Limb (tissue), 2 donors: Measurements from ENCODE around the gene CST8.

Source experiments
- DNase-seq, 2 donors: peaks; one replicate each; pipeline ENCODE4 v3.0.0-alpha.2; 2016; ENCODE audit errors: extremely low spot score in 2 of 2

CST8 gene

DNA sequence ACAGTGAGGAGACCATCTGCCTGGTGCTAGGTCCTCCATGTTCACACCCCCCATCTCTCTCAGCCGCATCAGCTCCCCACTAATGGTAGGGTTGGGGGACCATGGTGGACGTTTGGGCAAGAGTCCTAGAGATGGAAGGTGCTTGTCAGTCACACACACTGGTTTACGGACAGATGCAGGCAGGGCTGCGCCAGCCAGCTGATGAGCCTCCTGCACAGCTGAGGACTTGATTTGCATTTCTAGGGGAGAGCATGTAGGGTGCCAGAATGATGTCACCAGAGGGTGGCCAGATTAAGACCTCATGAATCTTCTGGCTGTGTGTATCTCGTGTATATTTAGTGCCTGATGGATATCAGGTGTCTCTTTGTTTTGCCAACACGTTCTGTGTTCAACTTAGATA, 28.6 kb downstream of the CST8 start:
- no peak for DNase-seq

- no peak for DNase-seq
Measured at GRCh38 chr20:23520185-23520584, 29.3 kb downstream of the CST8 start.

DNA sequence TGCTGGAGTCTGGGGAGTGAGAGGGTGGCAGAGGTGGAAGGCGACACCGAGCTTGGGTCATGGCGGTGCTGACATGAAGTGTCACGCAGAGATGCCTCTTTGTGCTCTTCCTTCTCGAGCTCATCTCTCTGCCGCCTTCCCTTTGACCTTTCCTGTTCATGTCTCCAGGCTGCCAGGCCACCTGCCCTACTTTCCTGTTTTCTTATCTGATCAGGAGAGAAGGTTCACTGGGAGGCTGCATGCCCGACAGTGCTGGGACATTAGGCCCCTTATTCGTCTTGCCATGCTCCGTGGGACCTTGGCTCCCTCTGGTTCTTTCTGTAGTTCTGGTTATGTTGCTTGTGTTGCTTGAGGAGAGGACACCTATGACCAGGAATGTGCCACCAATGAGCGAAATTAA, 33.2 kb downstream of the CST8 start:
- no peak for DNase-seq

DNA sequence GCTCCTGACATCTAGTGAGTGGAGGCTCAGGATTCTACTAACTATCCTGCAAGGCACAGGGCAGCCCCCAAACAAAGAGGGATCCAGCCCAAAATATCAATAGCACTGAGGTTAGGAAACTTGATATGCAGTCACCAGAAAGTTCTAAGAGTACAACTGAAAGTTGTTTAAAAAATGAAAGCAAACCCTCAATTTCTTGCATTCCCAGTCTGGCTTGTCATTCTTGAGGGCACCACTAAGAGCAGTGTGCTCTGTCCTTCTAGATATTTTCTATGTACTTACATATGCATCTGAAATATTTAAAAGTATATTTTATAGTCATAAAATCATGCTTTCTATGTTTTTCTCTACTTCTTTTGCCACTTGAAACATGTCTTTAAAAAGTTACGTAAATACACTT, 35.9 kb downstream of the CST8 start:
- DNase-seq = no peak

GRCh38 chr20:23528867-23529431, 38.0 kb downstream of the CST8 start:
- no peak for DNase-seq

DNA sequence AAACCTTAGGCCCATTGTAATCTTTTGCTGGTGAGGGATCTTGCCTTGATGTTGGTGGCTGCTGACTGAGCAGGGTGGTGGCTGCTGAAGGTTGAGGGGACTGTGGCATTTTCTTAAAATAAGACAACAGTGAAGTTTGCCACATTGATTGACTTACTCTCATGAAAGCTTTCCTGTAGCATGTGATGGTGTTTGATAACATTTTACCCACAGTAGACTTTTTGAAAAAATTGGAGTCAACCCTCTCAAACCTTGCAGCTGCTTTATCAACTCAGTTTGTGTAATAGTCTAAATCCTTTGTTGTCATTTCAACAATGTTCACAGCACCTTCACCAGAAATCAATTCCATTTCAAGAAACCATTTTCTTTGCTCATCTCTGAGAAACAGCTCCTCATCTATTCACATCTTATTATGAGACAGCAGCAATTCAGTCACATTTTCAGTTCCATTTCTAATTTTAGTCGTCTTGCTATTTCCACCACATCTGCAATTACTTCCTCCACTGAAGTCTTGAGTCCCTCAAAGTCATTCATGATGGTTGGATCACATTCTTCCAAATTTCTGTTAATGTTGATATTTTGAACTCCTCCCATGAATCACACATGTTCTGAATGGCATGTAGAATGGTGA, 40.1 kb downstream of the CST8 start:
- no peak for DNase-seq

DNA sequence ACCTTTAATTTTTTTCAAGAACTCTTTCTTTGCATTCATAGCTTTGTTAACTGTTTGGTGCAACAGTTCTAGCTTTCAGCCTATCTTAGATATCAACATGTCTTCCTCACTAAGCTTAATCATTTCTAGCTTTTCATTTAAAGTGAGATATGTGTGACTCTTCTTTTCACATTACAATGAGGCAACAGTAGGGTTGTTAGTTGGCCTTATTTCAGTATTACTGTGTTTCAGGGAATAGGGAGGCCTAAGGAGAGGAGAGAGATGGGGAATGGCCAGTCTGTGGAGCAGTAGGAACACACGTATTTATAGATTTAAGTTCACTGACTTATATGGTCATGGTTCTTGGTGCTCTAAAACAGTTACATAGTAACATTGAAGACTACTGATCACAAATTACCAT, 41.6 kb downstream of the CST8 start:
- DNase-seq = no peak

- DNase-seq = no peak
Measured at GRCh38 chr20:23533161-23533560, 42.2 kb downstream of the CST8 start.

DNA sequence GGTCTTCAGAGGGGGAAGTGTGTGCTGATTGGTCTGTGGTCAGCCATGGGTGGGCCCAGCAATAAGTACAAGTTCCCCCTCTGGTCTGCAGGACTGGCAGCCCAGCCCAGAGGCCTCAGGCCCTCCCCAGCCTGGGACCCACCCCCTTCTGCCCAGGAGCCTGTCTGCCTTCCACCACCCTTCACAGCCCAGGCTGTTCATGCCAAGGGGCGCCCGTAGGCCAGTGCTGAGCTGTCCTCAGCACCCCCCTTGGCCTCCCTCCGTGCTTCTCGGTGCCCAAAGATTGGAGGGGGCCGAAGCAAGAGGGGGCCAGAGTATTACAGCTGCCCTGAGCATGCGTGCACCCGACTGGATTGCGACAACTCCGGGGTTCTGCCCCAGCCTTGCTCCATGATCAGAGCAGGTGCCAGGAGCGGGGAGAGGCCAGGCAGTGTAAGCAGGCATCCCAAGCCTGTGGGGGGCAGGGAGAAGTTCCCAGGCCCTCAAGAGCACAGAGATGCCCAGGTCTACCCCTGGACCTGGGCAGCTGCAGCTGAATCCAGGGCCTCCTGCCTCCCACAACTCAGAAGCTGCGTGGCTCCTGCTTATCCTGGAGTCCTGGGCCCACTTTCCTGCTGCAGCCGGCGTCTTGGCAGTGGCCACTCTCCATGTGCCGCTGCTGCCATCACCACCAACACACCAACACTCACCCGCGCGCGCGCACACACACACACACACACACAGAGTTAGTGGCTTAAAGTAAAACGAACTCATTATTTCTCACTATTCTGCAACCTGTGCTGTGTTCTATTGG, 44.1 kb downstream of the CST8 start:
- DNase-seq = no peak

DNA sequence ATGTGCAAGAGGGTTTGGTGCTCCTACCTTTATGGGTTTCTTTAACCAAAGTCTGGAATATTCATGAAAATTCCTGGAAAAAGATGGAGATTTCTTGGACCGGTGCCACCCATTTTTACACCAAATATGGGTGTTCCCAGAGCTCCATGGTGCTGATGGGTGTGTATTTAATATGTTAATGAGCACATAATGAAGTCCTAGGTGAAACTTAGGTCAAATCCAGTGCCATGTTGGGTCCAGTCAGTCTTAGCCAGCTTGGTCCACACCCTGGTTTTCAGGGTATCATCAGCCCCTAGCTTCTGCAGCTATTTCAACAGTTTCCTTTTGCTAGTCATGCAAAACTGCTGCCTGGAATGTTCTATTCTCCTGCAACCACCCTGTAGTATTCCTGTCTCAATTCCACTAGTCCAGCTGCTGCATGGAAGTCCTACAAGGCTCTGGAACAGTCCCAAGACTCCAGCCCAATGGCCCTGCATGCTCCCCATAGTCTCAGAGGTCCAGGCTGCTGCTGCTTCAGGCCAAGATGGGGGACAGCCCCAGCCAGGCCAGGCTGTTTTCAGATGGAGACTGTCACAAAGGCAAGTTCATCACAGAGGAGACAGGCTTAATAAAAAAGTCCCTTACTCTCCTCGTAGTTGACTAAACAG, 45.5 kb downstream of the CST8 start:
- DNase-seq = no peak

DNA sequence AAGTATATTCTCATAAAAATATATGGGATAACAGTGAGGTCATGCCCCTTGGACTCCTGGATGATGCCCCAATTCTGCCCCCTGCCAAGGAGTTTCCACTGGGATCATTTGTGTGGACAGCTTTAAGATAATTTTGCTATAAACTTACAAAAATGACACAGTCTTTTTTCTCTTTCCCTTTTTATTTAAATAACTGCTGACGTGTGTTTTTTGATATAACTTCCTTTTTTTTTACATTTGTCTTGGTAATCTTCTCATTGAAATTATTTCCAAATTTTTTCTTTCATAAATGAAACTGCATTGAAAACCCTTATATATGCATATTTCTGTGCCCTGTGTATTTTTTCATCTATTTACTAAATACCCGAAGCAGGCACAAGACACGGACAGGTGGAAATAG, 46.1 kb downstream of the CST8 start:
- DNase-seq = no peak

DNA sequence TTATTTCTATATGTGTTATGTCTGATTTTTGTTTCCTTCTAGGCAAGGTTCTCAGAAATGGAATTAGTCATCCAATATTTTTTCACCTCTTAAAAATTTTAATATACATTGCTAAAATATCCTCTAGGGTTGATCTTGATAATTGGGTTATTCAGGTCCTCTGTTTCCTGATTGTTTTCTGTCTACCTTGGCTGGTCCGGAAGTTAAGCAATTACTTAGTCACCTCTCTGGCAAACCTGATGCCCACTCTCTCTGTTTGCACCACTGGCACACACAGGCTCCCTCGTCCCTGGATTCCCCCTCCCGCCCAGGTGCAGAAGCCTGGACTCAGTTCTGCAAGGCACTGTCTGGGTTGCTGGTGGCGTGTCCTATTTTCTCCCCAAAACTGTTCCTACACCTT, 49.7 kb downstream of the CST8 start:
- DNase-seq = no peak

- DNase-seq = no peak
Measured at GRCh38 chr20:23541330-23541729, 50.4 kb downstream of the CST8 start.

DNA sequence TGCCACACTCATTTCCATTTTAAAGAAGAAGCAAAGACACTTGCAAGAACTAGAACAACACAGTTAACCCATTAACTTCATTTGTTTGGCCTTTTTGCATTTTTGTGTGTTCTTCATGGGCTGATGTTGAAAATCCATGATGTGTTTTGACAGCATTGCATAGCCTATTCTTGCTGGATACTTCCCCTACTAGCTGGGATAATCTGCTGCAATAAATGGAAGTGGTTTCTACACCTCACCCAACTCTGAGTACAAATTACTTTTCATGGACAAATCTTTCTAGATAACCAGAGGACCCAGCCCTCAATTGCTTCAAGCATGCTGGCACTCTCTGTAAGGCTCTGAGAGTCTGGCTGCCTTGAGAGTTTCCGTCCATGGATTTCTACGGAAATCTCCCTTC, 50.9 kb downstream of the CST8 start:
- no peak for DNase-seq

DNA sequence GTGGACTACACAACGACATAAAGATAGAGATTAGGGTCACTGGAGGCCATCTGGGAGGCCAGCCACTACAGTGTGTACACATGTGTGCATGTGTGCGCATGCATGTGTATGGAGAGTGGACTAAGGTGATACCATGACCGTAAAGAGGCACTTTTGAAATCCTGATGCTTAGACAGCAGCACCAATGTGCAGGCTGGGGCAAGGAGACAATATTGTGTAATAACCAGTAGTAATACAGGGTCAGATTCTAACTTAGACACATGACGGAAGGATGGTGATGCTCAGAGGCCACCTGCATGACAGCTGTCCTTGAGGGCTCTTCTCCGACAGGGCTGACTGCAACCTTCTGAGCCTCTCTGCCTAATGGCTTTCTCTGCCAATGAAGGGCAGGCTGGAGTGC, 51.9 kb downstream of the CST8 start:
- DNase-seq = no peak

GRCh38 chr20:23544133-23544532, 53.2 kb downstream of the CST8 start:
- no peak for DNase-seq
